Measurements from ENCODE around the gene EEIG1. TPM values are rescaled to one million over a fixed set of nuclear protein-coding genes. Genes with fewer than 3 reads are reported as not detected.

EEIG1 gene
- total RNA-seq, 1 donor from 2014 or later: 15.2 TPM

DNA sequence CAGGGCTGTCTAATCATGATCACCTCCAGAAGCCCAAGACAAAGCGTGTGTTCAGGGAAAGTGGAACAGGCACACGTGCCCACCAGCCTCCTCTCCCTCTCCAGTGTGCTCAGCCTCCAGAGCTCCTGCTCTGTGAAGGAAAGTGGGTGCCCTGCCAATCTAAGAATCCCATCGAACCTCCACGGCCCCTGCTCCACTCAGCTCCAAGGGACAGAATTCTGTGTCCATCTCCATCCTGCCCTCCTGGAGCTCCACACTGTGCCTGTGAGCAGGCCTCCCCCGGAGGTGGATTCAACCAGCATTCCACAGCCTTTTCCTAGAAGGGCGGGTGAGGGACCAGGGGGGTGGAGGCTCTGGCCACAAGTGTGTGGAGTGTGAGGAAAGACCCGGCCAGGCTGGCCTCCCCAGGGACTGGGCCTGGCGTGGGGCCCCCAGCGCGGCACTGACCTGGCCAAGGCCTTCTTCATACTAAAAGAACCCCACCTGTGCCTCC is 6.0 kb downstream of the EEIG1 start:
- no peak for DNase-seq (ENCODE audit: low spot score)

GRCh38 chr9:127974001-127974768 is 6.6 kb downstream of the EEIG1 start:
- no peak for DNase-seq (ENCODE audit: low spot score)

- DNase-seq (ENCODE audit: low spot score): no peak
These were observed 7.4 kb downstream of the EEIG1 start for GRCh38 chr9:127973169-127974000.

GRCh38 chr9:127972236-127972871 is 8.4 kb downstream of the EEIG1 start:
- DNase-seq (ENCODE audit: low spot score): no peak

GRCh38 chr9:127971357-127972235 is 9.2 kb downstream of the EEIG1 start:
- DNase-seq (ENCODE audit: low spot score): no peak

DNA sequence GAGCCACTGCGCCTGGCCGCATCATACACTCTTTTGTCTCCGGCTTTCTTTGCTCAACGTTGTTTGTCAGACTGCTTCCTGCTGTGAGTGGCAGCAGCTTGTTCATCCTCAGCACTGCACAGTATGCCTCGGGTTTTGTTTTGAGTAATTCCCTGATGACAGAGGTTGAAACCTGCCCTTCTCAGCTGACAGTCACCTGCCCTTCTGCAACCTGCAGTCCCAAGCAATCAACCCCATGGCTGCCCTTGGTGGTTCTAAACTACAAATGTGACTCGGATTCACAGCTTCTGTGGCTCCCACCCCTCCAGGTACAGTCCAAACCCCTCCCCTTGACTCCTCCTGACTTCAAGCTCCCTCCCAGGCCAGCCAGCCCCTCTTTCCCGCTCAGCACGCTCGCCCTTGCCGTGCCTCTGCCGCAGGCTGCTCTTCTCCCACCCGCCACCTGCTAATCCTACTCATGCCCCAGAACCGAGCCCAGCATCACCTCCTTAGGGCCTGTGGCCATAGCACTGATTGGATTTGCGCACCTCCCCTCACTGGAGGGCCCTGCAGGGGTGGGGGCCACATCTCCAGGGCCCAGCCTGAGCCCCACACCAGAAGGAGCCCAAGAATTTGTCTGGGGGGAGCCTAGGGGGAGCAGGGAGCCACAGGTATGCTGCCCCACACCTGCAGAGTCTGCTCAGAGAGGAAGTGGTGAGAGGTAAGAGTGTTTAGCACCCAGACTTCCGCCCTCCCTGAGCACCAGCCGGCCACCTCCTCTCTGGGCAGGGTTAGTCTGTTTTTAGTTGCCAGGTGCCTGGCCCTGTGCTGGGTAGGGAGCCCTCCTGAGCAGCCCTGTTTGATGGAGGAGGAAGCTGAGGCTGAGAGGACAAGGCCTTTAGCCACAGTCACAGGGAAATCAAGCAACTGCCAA is 10.1 kb downstream of the EEIG1 start:
- DNase-seq (ENCODE audit: low spot score): no peak

DNA sequence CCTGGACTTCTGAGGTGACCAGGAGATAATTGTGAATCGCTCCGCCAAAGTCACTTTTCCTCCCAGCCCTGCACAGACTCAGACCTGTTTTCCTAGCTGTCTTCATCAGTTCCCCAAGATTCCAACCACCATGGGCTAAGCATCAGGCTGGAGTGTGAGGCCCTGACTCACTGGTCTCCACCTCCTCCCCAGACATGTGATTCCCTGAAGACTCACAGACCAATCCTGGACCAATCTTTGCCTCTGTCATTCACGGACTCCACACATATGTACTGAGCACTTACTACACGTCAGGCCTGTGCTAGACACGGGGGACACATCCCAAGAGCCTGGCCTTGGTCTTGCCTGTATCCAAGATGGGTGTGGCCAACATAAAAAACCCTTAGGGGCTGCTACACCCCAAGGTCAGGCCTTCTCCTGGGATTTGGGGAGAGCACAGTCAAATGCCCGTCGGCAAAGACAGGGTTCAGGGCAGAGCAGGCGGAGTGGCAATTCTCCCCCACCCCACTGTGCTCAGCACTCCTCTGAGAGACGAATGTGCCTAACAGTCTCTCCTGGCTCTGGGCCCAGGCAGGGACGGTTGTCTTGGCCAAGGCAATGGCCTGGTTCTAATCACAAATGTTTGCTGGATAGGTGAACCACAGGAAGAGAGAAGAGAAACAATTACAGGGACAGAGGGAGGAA is 11.9 kb downstream of the EEIG1 start:
- peak; percentile 94 for DNase-seq (ENCODE audit: low spot score)

DNA sequence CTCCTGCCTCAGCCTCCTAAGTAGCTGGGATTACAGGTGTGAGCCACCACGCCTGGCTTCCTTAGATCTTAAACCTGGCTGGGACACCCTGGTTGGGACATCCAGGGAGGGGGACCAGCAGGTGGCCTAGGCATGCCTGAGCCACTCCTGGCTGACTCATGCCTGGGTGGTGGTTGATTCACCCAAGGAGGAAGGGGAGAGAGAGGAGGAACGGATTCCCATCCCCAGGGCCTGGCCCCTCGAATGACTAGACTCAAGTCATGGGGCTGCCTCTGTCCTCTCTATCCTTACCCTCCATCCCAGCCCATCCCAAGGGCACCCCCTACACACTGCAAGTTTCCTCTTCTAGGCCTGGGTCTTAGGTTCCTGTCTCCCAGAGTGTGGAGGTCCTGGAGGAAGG is 12.7 kb downstream of the EEIG1 start:
- no peak for DNase-seq (ENCODE audit: low spot score)

GRCh38 chr9:127967151-127967809 is 13.5 kb downstream of the EEIG1 start:
- DNase-seq (ENCODE audit: low spot score): no peak

GRCh38 chr9:127966416-127967150 is 14.2 kb downstream of the EEIG1 start:
- no peak for DNase-seq (ENCODE audit: low spot score)

- no peak for DNase-seq (ENCODE audit: low spot score)
These were observed 14.8 kb downstream of the EEIG1 start for GRCh38 chr9:127965953-127966352.

- DNase-seq (ENCODE audit: low spot score): no peak
These were observed 17.3 kb downstream of the EEIG1 start for GRCh38 chr9:127963359-127964064.

GRCh38 chr9:127963041-127963358 is 17.8 kb downstream of the EEIG1 start:
- DNase-seq (ENCODE audit: low spot score): no peak

GRCh38 chr9:127962278-127962677 is 18.5 kb downstream of the EEIG1 start:
- DNase-seq (ENCODE audit: low spot score): no peak

DNA sequence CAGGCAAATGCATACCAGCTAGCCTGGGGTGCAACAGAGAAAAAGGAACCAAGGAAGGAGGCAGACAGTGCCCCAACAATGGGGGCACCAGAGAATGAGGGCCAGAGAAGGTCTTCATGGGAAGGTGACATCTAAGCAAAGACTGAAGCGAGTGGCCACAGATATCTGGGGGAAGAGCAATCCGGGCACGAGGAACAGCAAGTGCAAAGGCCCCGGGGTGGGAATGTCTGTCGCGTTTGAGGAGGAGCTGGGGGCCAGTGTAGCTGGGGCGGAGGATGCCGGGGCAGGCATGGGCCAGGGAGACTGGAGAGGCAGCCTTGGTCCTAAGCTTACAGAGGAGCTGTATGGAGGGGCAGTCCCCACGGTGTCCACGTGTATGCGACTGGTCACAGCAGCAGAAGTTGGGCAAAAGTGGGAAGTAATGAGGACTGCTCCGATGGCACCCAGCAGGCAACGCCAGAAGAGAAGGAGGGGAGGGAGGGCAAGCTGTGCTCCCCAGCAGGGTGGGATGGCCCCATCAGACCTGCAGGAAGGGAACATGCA is 19.1 kb downstream of the EEIG1 start:
- DNase-seq (ENCODE audit: low spot score): no peak

DNA sequence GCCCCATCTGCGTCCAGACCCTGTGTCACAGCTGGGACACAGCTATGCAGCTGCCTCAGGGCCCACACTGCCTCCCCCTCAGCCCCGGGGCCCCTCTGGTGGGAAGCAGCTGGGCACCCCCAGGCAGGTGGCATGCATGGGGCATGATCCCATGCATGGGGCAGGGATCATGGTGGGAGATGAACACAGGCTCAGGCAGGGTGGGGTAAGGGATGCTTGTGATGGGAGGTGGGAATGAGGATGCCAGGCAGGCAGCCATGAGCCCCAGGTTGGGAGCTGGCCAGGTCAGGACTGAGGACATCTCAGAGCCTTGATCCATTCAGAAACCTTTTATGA is 19.7 kb downstream of the EEIG1 start:
- no peak for DNase-seq (ENCODE audit: low spot score)

- DNase-seq (ENCODE audit: low spot score): peak; percentile 85
These were observed 20.2 kb downstream of the EEIG1 start for GRCh38 chr9:127960410-127961154.

Data from umbilical cord (tissue), 2 donors.